Keratinocyte (primary cell): ENCODE measurements around the gene EHMT1.

Source experiments
- EZH2 ChIP-seq: IDR thresholded peaks from one replicate; pipeline ENCODE4 v1.6.1; 2012; ENCODE audit warnings: inconsistent platforms, mild to moderate bottlenecking, low read length, moderate library complexity
- TF ChIP-seq, protein P1 (sequence below), 3 experiments: IDR thresholded peaks in 1 of 3; conservative IDR thresholded peaks in 1 of 3; optimal IDR thresholded peaks in 1 of 3; 2 replicates in 2 of 3; 3 replicates in 1 of 3; pipeline versions ENCODE3 to v1.5.1; 2011; ENCODE audit warnings: low read length in 3 of 3, mild to moderate bottlenecking in 3 of 3, moderate library complexity in 2 of 3, control low read depth in 1 of 3, inconsistent platforms in 1 of 3; ENCODE audit not compliant: insufficient read depth in 2 of 3; ENCODE audit errors: extremely low read depth in 1 of 3

DNA sequence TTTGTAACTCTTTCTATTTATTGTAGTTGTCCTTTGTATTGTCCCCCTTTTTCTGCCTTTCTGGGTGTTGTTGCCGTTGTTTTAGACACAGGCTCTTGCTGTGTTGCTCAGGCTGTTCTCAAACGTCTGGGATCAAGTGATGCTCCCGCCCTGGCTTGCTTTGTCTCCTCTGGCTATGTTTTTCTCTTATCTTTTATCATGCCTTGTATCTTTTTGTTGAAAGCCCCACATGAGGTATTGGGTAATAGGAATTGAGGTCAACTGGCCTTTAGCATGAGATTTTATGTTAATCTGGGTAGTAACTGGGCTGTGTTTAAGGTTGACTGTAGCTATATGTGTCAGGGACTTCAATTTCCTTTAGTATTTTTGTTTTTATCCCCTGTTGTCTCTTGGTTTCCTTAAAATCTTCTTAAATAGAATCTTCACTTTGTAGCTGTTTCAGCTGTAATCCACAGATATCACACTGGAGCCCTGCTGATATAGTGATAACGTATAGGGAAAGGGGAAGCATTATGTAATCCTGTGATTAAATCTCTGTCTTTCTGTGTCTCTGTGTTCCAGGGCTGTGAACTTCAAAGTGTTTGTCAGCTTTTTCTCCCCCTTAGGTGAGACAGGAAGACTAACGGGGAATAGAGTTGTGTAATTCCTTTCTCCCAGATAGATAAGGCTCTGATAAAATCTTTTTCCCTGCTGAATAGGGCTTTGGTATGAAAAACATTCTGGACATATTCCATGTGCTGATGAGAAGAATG lies 232.9 kb downstream of the EHMT1 start:
- TF ChIP-seq, protein P1, sequence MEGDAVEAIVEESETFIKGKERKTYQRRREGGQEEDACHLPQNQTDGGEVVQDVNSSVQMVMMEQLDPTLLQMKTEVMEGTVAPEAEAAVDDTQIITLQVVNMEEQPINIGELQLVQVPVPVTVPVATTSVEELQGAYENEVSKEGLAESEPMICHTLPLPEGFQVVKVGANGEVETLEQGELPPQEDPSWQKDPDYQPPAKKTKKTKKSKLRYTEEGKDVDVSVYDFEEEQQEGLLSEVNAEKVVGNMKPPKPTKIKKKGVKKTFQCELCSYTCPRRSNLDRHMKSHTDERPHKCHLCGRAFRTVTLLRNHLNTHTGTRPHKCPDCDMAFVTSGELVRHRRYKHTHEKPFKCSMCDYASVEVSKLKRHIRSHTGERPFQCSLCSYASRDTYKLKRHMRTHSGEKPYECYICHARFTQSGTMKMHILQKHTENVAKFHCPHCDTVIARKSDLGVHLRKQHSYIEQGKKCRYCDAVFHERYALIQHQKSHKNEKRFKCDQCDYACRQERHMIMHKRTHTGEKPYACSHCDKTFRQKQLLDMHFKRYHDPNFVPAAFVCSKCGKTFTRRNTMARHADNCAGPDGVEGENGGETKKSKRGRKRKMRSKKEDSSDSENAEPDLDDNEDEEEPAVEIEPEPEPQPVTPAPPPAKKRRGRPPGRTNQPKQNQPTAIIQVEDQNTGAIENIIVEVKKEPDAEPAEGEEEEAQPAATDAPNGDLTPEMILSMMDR (optimal IDR thresholded peaks at IDR 0.05 in 1 of 3, IDR thresholded peaks at IDR 0.05 in 1 of 3, conservative IDR thresholded peaks at IDR 0.05 in 1 of 3; ENCODE audit: extremely low read depth in 1 of 3, insufficient read depth in 2 of 3, low read length in 3 of 3): no peak
- no peak for TF ChIP-seq EZH2
